DMS153 treated with DMSO at 0.1 percent for 48 hours (cell line): ENCODE measurements around the gene SCARB2.
A peak's percentile ranks its signal among the peaks of the same experiment; 100 is the strongest.
"Not testable (repeated sequence)": the region's sequence is repeated elsewhere in the genome, so short reads cannot be mapped to it uniquely, and the experiment has no call there.

ENCODE experiments used
- DNase-seq: peaks from one replicate; lab custom pipeline; 2025; ENCODE audit not compliant: unreplicated experiment; lab: John Stamatoyannopoulos, UW

Gene SCARB2, protein sequence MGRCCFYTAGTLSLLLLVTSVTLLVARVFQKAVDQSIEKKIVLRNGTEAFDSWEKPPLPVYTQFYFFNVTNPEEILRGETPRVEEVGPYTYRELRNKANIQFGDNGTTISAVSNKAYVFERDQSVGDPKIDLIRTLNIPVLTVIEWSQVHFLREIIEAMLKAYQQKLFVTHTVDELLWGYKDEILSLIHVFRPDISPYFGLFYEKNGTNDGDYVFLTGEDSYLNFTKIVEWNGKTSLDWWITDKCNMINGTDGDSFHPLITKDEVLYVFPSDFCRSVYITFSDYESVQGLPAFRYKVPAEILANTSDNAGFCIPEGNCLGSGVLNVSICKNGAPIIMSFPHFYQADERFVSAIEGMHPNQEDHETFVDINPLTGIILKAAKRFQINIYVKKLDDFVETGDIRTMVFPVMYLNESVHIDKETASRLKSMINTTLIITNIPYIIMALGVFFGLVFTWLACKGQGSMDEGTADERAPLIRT

DNA sequence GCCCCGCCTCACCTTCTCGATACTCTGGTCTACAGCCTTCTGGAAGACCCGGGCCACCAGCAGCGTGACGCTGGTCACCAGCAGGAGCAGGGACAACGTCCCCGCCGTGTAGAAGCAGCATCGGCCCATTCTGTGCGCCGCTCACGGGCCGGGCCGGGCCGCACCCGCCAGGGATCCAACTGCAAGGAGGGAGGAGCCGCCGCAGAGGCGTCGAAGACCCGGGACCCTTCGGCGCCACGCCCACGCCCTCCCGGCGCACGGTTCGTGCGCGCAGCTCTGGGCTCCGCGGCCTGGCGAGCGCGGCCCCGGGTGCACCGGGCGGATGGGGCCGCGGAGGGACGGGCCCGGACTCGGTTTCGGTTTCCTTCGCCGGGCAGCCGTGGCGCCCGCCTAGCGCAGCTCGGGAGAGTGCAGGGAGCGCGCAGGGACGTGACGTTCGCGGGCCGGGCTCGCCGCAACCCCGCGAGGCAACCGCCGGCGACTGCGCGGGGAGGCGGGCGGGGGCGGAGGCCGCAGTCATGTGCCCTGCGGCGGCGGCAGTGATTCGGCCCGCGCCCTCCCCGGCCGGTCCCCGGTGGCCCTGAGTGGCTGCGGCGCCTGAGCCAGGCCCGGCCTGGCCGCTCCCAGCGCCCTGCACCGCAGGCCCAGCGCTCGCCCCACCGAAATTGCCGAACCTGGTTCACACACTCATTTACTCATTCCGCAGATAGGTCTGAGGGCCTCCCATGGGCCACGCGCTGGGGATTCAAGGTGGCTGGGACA lies at the start of gene SCARB2:
TSS of gene SCARB2 (minus strand) at position 410 of the 762 bp plus-strand sequence. CDS start at position 129, 281 bp downstream.
- peak; percentile 68 for DNase-seq

DNA sequence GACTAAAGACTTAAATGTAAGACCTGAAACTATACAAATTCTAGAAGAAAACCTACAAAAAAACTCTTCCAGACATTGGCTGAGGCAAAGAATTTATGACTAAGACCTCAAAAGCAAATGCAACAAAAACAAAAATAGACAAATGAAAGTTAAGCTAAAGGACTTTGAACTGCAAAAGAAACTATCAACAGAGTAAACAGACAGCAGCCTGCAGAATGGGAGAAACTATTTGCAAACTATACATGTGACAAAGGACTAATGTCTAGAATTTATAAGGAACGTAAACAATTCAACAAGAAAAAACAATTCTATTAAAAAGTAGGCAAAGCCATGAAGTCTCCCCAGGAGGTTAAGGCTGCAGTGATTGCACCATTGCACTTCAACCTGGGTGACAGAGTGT lies 46.9 kb upstream of the SCARB2 start:
- no peak for DNase-seq

DNA sequence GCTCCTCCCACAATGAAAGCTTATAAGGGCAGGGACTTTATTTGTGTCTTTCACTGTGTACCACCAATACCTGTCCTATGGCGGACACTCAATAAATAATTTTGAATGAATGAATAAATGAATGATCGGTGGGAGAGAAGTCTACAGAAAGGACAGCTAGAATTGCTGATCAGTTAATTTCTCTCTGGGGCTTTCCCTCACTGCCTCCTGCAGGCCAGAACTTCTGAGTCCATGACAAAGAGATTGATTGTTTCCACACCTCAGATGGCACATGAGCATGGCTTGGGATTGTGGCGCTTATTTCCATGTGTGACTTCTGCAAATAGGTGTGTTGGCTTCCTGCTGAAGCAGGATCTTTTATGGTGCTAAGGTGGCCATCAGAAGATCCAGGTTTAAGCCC lies 44.2 kb upstream of the SCARB2 start:
- DNase-seq, result no peak

DNA sequence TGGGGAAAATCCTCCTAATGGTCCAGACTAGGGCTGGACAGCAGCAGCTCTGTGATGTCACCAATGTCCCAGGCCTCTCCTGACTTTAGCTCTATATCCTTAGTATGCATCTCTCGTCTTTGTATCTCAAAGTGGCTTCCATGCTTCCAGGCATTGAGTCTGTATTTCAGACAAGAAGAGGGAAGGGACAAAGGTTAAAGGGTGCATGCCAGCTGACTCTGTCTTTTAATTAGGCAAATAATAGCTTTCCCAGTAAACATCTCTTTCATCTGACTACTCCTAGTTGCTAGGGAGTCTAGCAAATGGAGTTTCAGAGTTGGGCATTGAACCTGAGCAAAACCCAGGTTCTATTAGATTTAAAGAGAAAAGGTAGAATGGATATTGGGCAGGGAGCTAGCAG lies 43.3 kb upstream of the SCARB2 start:
- DNase-seq, result no peak

DNA sequence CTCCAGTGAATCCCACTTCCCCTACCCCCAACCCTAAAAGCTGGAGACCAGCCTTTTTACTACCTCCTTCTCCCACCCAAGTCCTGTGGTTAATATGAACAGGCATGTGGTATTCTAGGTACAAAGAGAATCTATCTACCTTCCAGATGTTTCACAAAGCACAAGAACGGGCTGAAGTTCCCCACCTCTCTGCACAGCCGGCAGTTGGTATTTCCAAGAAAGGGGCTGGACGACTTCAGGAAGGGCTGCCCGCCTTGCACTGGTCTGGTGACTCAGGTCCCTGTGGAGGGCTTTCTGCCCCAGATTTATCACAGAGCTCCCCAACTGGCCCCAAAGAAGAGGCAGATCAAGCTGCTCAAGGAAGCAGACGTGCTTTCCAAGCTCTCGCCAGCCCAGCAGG lies 42.4 kb upstream of the SCARB2 start:
- DNase-seq, result no peak

GRCh38 chr4:76253511-76253910 lies 39.9 kb upstream of the SCARB2 start:
- DNase-seq, result no peak

DNA sequence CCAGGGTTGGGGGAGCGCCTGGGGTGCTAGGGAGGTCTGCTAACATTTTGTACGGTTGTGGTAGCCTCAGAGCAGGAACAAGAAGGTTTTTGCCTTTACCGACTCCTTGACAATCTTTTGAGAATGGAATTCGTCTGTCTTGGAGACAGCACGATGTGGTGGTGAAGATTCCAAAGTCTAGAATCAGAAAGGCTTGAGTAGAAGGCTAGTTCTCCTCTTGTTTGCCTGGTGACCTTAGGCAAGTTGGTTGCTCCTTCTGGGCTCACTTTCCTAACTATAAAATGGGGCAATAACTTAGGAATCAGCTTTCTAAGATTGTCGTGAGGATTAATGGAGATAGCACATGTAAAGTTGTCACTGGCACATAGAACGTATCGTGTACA lies 38.6 kb upstream of the SCARB2 start:
- no peak for DNase-seq

GRCh38 chr4:76251441-76252270 lies 38.0 kb upstream of the SCARB2 start, which contains the start of gene FAM47E:
Gene FAM47E, plus strand, starts transcription at chr4:76251721. Its CDS starts 26 bp downstream, at chr4:76251747.
- DNase-seq, result peak; percentile 71

DNA sequence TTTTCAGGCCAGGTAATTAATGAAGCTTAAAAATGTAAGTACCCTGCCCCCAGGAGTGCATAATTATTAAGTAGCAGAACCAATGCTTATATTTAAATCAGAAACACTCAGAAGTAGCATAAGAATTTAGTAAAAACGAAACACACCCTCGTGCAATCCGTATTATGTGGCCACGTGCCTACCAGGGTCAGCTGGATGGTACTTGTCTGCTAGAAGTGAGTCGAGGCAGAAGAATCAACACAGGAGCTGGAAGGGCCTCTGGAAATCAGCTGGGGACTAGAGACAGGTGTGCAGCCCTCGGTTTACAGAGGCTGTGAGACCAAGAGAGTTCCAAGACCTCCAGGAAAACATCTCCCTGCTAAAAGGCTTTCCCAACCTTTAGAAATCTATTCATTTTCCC lies 37.3 kb upstream of the SCARB2 start:
- DNase-seq, result no peak

GRCh38 chr4:76246852-76247251 lies 33.2 kb upstream of the SCARB2 start:
- DNase-seq, result no peak

GRCh38 chr4:76246025-76246424 lies 32.4 kb upstream of the SCARB2 start:
- peak; percentile 7 for DNase-seq

DNA sequence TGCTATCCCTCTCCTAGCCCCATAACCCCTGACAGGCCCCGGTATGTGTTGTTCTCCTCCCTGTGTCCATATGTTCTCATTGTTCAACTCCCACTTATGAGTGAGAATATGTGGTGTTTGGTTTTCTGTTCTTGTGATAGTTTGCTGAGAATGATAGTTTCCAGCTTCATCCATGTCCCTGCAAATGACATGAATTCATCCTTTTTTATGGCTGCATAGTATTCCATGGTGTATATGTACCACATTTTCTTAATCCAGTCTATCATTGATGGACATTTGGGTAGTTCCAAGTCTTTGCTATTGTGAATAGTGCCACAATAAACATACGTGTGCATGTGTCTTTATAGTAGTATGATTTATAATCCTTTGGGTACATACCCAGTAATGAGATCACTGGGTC lies 30.3 kb upstream of the SCARB2 start:
- DNase-seq, result not testable (repeated sequence)

DNA sequence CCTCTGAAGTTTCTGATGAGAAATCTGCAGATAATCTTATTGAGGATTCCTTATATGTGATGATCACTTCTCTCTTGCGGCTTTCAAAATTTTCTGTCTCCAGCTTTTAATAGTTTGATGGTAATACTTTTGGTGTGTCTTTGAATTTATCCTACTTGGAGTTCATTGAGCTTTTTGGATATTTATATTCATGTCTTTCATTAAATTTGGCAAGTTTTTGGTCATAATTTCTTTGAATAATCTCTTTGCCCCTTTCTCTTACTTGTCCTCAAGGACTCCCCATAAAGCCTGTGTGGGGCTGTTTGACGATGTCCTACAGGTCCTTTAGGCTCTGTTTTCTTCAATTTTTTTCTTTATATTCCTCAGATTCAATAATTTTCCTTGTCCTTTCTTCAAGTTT lies 26.6 kb upstream of the SCARB2 start:
- DNase-seq, result no peak

GRCh38 chr4:76238701-76239100 lies 25.1 kb upstream of the SCARB2 start:
- DNase-seq, result no peak

- DNase-seq, result no peak
Observed at GRCh38 chr4:76238236-76238635, 24.6 kb upstream of the SCARB2 start.

GRCh38 chr4:76235915-76236314 lies 22.3 kb upstream of the SCARB2 start:
- DNase-seq, result no peak

- DNase-seq, result no peak
Observed at GRCh38 chr4:76235407-76235806, 21.8 kb upstream of the SCARB2 start.

DNA sequence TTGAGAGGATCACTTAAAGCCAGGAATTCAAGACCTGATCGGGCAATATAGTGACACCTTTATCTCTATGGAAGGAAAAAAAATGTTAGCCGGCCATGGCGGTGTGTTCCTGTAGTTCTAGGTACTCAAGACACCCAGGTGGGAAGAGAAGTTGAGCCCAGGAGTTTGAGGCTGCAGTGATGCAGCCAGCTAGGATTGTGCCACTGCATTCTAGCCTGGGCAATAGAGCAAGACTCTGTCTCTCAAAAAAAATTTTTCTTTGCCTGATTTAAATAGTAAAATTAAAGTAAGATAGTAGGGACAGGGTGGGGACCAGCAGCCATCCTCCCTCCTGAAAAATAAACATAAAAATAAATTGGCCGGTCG lies 21.0 kb upstream of the SCARB2 start:
- DNase-seq, result no peak

- DNase-seq, result no peak
Observed at GRCh38 chr4:76233967-76234678, 20.5 kb upstream of the SCARB2 start.

- no peak for DNase-seq
Observed at GRCh38 chr4:76233529-76233928, 19.9 kb upstream of the SCARB2 start.

- DNase-seq, result no peak
Observed at GRCh38 chr4:76233083-76233482, 19.5 kb upstream of the SCARB2 start.
